ENCODE results near the gene C10orf105. TPM values are rescaled to one million over a fixed set of nuclear protein-coding genes. Genes with fewer than 3 reads are reported as not detected.

Gene C10orf105
- total RNA-seq, 1 donor from 2014 or later, result 0.33 TPM

DNA sequence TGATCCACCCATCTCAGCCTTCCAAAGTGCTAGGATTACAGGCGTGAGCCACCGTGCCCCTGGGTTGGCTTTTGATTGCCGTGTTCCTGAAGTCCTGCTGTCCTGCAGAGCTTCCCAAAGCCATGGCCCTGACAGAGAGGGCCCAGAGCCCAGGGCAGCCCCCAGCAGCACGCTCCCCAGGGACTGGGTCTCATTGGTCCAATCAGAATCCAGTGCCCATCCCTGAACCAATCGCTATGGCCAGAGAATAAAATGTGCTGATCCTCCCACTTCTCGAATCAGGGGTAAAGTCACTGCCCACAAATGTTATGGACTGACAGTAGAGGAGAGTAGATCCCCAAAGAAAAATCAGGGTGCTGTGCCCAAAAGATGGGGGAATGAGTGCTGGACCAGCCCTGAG, 5.0 kb upstream of the C10orf105 start:
- DNase-seq, result no peak
- Mint-ChIP-seq H3K27me3 (no peaks in the 10 kb centered on the region), H3K36me3 (ENCODE audit: low read depth) (no peaks in the 10 kb centered on the region), H3K4me1 (peaks cover 58% of the 10 kb centered on the region), H3K4me3 (peak overlapping the region; percentile 28), H3K27ac (peak overlapping the region; percentile 98), H3K9me3 (no peaks in the 10 kb centered on the region)
- intact Hi-C loops (cut with micrococcal nuclease), result loop anchor here (10.0 kb wide), 1 partner anchor 1150 kb away; no protein-coding TSS in a partner anchor

- Mint-ChIP-seq H3K9me3 (no peaks in the 10 kb centered on the region), H3K4me1 (peaks cover 47% of the 10 kb centered on the region), H3K36me3 (ENCODE audit: low read depth) (no peaks in the 10 kb centered on the region), H3K27me3 (no peaks in the 10 kb centered on the region), H3K27ac (peak overlapping the region; percentile 60), H3K4me3 (no peak overlapping the region)
- DNase-seq, result no peak
- intact Hi-C loops (cut with micrococcal nuclease), result loop anchor here (10.0 kb wide), 1 partner anchor 1149 kb away; no protein-coding TSS in a partner anchor
Observed at GRCh38 chr10:71723311-71723710, 3.7 kb upstream of the C10orf105 start.

- Mint-ChIP-seq H3K27me3 (no peaks in the 10 kb centered on the region), H3K36me3 (ENCODE audit: low read depth) (no peaks in the 10 kb centered on the region), H3K4me1 (peaks cover 44% of the 10 kb centered on the region), H3K4me3 (no peak overlapping the region), H3K9me3 (no peaks in the 10 kb centered on the region), H3K27ac (peak overlapping the region; percentile 23)
- intact Hi-C loops (cut with micrococcal nuclease), result loop anchor here (10.0 kb wide), 1 partner anchor 1148 kb away; no protein-coding TSS in a partner anchor
- DNase-seq, result no peak
Observed at GRCh38 chr10:71722849-71723248, 3.3 kb upstream of the C10orf105 start.

GRCh38 chr10:71721313-71721712, 1.7 kb upstream of the C10orf105 start:
- Mint-ChIP-seq H3K4me3 (no peak overlapping the region), H3K36me3 (ENCODE audit: low read depth) (no peaks in the 10 kb centered on the region), H3K27ac (no peak overlapping the region), H3K4me1 (peaks cover 34% of the 10 kb centered on the region), H3K27me3 (no peaks in the 10 kb centered on the region), H3K9me3 (no peaks in the 10 kb centered on the region)
- intact Hi-C loops (cut with micrococcal nuclease), result loop anchor here (10.0 kb wide), 1 partner anchor 1147 kb away; no protein-coding TSS in a partner anchor
- no peak for DNase-seq

DNA sequence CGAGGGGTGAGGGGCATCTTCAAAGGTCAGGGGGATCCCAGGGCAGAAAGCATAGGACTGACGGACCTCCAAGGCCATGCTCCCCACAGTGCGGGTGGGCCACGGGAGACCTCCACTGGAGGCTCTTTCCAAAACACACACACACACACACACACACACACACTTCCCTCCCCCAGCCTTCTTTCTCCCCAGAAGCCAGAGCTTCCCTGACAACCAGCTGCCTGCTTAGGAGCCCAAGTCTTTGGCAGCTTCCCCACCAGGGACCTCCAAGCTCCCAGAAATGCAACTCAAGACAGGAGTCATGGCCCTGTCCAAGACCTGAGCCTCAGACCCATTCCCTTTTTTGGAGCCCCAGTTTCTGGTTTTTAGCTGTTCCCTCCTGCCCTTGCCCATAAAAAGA, 710 bp upstream of the C10orf105 start:
- Mint-ChIP-seq H3K27ac (no peak overlapping the region), H3K4me1 (peaks cover 30% of the 10 kb centered on the region), H3K36me3 (ENCODE audit: low read depth) (no peaks in the 10 kb centered on the region), H3K4me3 (no peak overlapping the region), H3K9me3 (no peaks in the 10 kb centered on the region), H3K27me3 (no peaks in the 10 kb centered on the region)
- no peak for DNase-seq
- intact Hi-C loops (cut with micrococcal nuclease), result loop anchor here (10.0 kb wide), 1 partner anchor 1145 kb away; no protein-coding TSS in a partner anchor

GRCh38 chr10:71719042-71719441, 536 bp downstream of the C10orf105 start:
- Mint-ChIP-seq H3K4me1 (peaks cover 32% of the 10 kb centered on the region), H3K27me3 (no peaks in the 10 kb centered on the region), H3K36me3 (ENCODE audit: low read depth) (no peaks in the 10 kb centered on the region), H3K4me3 (no peak overlapping the region), H3K9me3 (no peaks in the 10 kb centered on the region), H3K27ac (no peak overlapping the region)
- no peak for DNase-seq
- intact Hi-C loops (cut with micrococcal nuclease), result no loop called here

DNA sequence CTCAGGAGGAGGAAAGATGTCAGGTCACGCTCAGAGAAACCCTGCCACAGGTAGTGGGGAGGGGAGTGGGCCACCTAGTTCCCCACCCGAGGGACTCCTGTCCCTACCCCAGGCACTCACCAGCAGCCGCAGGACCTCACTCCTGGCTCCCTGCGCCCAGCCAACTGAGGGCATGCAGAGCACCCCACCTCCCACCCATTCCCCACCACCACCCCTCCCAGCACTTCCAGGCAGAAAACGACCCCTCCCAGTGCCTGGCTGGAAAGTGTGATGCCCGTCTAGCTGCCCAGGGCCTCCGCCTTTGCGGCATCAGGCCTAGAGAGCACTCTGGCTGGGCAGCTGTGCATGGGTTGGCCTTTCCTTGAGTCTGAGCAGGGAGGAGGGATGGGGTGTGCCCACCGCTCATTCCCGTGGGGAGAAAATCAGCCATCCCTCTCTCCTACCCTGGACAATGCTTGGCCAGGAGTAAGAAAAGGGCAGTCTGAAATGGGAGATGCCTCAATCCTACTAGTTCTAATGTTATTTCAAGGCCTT, 1.3 kb downstream of the C10orf105 start:
- intact Hi-C loops (cut with micrococcal nuclease), result no loop called here
- DNase-seq, result no peak
- no peak overlapping the region for H3K27ac Mint-ChIP-seq
- H3K27me3 Mint-ChIP-seq, result no peaks in the 10 kb centered on the region
- no peak overlapping the region for H3K4me3 Mint-ChIP-seq
- peaks cover 34% of the 10 kb centered on the region for H3K4me1 Mint-ChIP-seq
- no peaks in the 10 kb centered on the region for H3K9me3 Mint-ChIP-seq
- H3K36me3 Mint-ChIP-seq (ENCODE audit: low read depth), result no peaks in the 10 kb centered on the region

DNA sequence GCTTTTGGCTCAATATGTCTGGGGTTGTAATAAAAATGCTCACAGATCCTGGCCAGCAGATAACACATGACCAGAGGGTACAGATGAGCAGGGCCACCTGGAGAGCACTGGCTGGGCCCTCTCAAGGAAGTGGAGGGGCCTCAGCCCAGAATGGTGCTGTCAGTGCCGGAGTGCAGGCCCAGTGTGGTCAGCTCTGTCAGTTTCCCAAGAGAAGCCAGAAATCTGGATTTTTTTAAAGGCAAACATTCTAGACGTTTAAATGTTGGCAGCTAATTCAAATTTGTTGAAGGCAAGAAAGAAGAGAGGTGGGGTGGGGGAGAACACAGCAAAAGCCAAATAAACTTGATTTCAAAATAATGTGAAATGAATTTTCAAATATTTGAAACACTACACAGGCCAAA, 2.0 kb downstream of the C10orf105 start:
- intact Hi-C loops (cut with micrococcal nuclease), result no loop called here
- no peak for DNase-seq
- Mint-ChIP-seq H3K36me3 (ENCODE audit: low read depth) (no peaks in the 10 kb centered on the region), H3K4me3 (no peak overlapping the region), H3K4me1 (peaks cover 38% of the 10 kb centered on the region), H3K27ac (peak overlapping the region; percentile 25), H3K27me3 (no peaks in the 10 kb centered on the region), H3K9me3 (no peaks in the 10 kb centered on the region)

DNA sequence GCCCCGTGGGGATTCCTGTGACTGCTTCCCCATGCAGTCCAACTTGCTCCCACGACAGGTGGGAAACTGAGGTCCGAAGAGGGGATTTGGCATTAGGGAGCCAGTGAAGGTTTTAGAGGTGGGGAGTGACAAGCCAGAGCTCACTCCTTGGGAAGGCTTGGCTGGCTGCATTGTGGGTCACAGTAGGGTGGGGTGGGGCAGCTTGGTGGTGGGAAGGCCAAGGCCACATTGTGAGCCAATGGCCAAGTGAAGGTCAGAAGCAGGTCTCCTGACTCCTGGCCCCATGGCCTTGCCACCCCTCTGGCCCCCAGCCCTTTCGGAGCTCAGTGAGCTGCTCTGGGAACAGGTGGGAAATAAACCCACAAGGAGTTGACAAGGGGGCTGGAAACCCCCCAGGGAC, 2.5 kb downstream of the C10orf105 start:
- intact Hi-C loops (cut with micrococcal nuclease), result no loop called here
- Mint-ChIP-seq H3K27ac (no peak overlapping the region), H3K4me3 (no peak overlapping the region), H3K4me1 (peaks cover 39% of the 10 kb centered on the region), H3K27me3 (no peaks in the 10 kb centered on the region), H3K9me3 (no peaks in the 10 kb centered on the region), H3K36me3 (ENCODE audit: low read depth) (no peaks in the 10 kb centered on the region)
- DNase-seq, result no peak

DNA sequence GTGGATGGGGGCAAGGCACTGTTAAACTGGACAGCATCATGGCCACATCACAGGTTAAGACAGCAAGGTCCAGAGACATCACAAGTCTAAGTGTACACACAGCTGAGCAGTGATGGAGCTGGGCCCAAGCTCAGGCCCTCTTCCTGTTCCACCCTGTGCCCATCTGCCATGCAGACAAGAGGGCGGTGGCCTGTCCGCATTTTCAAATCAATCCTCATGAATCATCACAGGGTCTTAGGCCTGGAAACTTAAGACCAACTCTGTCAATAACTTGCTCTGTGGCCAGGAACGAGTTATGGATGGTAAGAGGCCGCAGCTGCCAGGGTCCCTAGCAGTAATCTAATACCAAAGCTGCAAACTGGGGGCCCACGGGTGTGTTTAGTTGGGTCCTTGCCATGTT, 3.2 kb downstream of the C10orf105 start:
- Mint-ChIP-seq H3K9me3 (no peaks in the 10 kb centered on the region), H3K27me3 (no peaks in the 10 kb centered on the region), H3K36me3 (ENCODE audit: low read depth) (no peaks in the 10 kb centered on the region), H3K4me3 (no peak overlapping the region), H3K4me1 (peaks cover 43% of the 10 kb centered on the region), H3K27ac (no peak overlapping the region)
- intact Hi-C loops (cut with micrococcal nuclease), result no loop called here
- DNase-seq, result no peak

- Mint-ChIP-seq H3K36me3 (ENCODE audit: low read depth) (no peaks in the 10 kb centered on the region), H3K27ac (peak overlapping the region; percentile 34), H3K4me1 (peaks cover 45% of the 10 kb centered on the region), H3K9me3 (no peaks in the 10 kb centered on the region), H3K4me3 (peak overlapping the region; percentile 14), H3K27me3 (no peaks in the 10 kb centered on the region)
- intact Hi-C loops (cut with micrococcal nuclease), result no loop called here
- no peak for DNase-seq
Observed at GRCh38 chr10:71715860-71716259, 3.7 kb downstream of the C10orf105 start.

- H3K27me3 Mint-ChIP-seq, result no peaks in the 10 kb centered on the region
- peak overlapping the region; percentile 66 for H3K27ac Mint-ChIP-seq
- intact Hi-C loops (cut with micrococcal nuclease), result no loop called here
- no peaks in the 10 kb centered on the region for H3K36me3 Mint-ChIP-seq (ENCODE audit: low read depth)
- DNase-seq, result no peak
- H3K4me1 Mint-ChIP-seq, result peaks cover 43% of the 10 kb centered on the region
- H3K9me3 Mint-ChIP-seq, result no peaks in the 10 kb centered on the region
- H3K4me3 Mint-ChIP-seq, result peak overlapping the region; percentile 45
Observed at GRCh38 chr10:71715026-71715425, 4.6 kb downstream of the C10orf105 start.

- Mint-ChIP-seq H3K4me3 (peak overlapping the region; percentile 77), H3K27ac (peak overlapping the region; percentile 97), H3K27me3 (no peaks in the 10 kb centered on the region), H3K36me3 (ENCODE audit: low read depth) (no peaks in the 10 kb centered on the region), H3K9me3 (no peaks in the 10 kb centered on the region), H3K4me1 (peaks cover 46% of the 10 kb centered on the region)
- DNase-seq, result no peak
- intact Hi-C loops (cut with micrococcal nuclease), result no loop called here
Observed at GRCh38 chr10:71714592-71714991, 5.0 kb downstream of the C10orf105 start.

- Mint-ChIP-seq H3K27ac (peak overlapping the region; percentile 97), H3K27me3 (no peaks in the 10 kb centered on the region), H3K4me3 (peak overlapping the region; percentile 77), H3K9me3 (no peaks in the 10 kb centered on the region), H3K4me1 (peaks cover 51% of the 10 kb centered on the region), H3K36me3 (ENCODE audit: low read depth) (no peaks in the 10 kb centered on the region)
- intact Hi-C loops (cut with micrococcal nuclease), result no loop called here
- no peak for DNase-seq
Observed at GRCh38 chr10:71714031-71714410, 5.6 kb downstream of the C10orf105 start.

Data from activated CD4-positive, alpha-beta T cell treated with anti-CD3 and anti-CD28 coated beads, Interleukin-2, amount 10 ng/mL, durations not matched to agents 24 days and 14 days (primary cell).